Endothelial cell of umbilical vein (primary cell): ENCODE measurements around the gene LSG1.

Experiments
- CTCF ChIP-seq, 2 donors: IDR thresholded peaks; 1 replicate in 1 of 2; 2 replicates in 1 of 2; pipeline ENCODE4 v1.5.1; 2011; ENCODE audit warnings: low read length in 2 of 2, mild to moderate bottlenecking in 2 of 2, moderate library complexity in 2 of 2, control low read depth in 1 of 2, inconsistent platforms in 1 of 2, low read depth in 1 of 2; ENCODE audit not compliant: insufficient read depth in 1 of 2; ENCODE audit errors: extremely low read depth in 1 of 2
- EZH2 ChIP-seq: IDR thresholded peaks from 2 replicates; pipeline ENCODE4 v1.6.1; 2012; ENCODE audit warnings: borderline replicate concordance, low read depth, mild to moderate bottlenecking, moderate library complexity, low read length, inconsistent platforms; ENCODE audit not compliant: severe bottlenecking
- FOS ChIP-seq: IDR thresholded peaks from 2 replicates; pipeline ENCODE4 v1.6.1; 2011; ENCODE audit warnings: mild to moderate bottlenecking, low read length, moderate library complexity, borderline replicate concordance; ENCODE audit not compliant: insufficient read depth
- GATA2 ChIP-seq: IDR thresholded peaks from 2 replicates; pipeline ENCODE4 v1.7.0; 2011; ENCODE audit warnings: low read depth, mild to moderate bottlenecking, moderate library complexity, mixed read lengths, low read length; ENCODE audit not compliant: insufficient read length, insufficient read depth
- JUN ChIP-seq: IDR thresholded peaks from 2 replicates; pipeline ENCODE4 v1.6.1; 2011; ENCODE audit warnings: borderline replicate concordance, low read depth; ENCODE audit not compliant: insufficient read length, insufficient read depth
- MAX ChIP-seq: IDR thresholded peaks from 2 replicates; pipeline ENCODE4 v1.6.1; 2011; ENCODE audit not compliant: insufficient read depth, insufficient read length
- MYC ChIP-seq: IDR thresholded peaks from one replicate; pipeline ENCODE4 v1.6.1; 2011; ENCODE audit warnings: mild to moderate bottlenecking, low read depth, low read length
- POLR2A ChIP-seq: IDR thresholded peaks from 2 replicates; pipeline ENCODE4 v1.6.1; 2012; ENCODE audit warnings: low read depth, mild to moderate bottlenecking, control low read depth, low read length
- POLR2AphosphoS5 ChIP-seq: IDR thresholded peaks from 2 replicates; pipeline ENCODE4 v1.6.1; 2012; ENCODE audit warnings: low read depth, mild to moderate bottlenecking, control low read depth, low read length, moderate library complexity; ENCODE audit not compliant: insufficient read depth

DNA sequence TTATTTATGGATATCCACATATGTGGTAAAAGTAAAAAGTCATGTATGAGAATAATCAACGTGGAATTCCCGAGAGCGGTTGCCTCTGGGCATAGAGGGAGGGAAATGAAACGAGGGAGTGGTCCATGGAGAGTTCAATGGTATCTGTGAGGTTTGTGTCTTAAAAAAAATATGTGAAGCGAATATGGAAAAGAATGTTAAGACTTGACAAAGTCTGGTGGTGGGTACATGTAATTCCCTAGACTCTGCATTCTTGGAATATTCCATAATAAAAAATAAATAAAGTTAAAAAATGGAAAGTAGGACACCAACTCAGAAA lies 42.1 kb upstream of the LSG1 start:
- TF ChIP-seq POLR2A (no peak), MAX (no peak), POLR2AphosphoS5 (no peak), CTCF (IDR thresholded peaks at IDR 0.05; ENCODE audit: extremely low read depth in 1 of 2, insufficient read depth in 1 of 2, low read depth in 1 of 2, low read length in 2 of 2) (no peak), GATA2 (no peak), EZH2 (no peak), JUN (no peak), MYC (no peak), FOS (no peak)
